ENCODE data around the gene CPT1A. TPM values are rescaled to one million over a fixed set of nuclear protein-coding genes. Genes with fewer than 3 reads are reported as not detected.
"Not testable (repeated sequence)": the region's sequence is repeated elsewhere in the genome, so short reads cannot be mapped to it uniquely, and the experiment has no call there.

The CPT1A gene
- 6.3 TPM in 2 replicates for total RNA-seq (2014; rRNA removed)
- 11.2 TPM for polyA plus RNA-seq (2012)

DNA sequence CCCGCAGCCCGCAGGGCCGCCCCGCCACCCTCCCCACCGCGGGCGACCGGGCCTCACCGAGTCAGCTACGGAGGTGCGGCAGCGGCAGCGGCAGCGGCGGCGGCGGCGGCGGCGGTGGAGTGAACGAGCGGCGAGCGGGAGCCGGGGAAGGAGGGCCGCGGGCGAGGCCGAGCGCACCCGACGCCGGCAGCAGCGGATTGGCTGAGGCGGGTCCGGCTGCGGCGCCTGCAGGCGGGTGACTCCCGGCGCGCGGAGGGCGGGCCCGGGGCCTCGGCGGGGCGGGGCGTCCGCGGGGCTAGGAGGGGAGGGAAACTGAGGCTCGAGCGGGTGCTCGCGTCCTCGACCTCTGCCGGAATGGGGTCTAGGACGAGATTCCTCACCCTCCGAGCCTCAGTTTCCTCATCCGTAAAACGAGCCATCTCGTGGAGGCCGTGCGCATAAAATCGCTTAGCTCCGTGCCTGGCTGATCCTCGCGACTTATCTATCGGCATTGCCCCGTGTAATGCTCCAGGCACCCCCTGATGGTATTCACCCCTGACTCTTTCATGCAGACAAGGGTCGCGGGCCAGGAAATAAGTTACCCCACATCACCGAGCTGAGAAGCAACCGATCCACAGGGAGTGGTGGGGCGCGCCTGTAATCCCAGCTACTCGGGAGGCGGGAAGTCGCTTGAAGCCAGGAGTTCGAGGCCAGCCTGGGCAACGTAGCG lies at the start of gene CPT1A:
Gene CPT1A, minus strand, starts transcription at position 199 of the 709 bp plus-strand sequence. CDS start 26,442 bp downstream, outside the sequence.
- DNase-seq (ENCODE audit: low read depth) = peak; percentile 40

DNA sequence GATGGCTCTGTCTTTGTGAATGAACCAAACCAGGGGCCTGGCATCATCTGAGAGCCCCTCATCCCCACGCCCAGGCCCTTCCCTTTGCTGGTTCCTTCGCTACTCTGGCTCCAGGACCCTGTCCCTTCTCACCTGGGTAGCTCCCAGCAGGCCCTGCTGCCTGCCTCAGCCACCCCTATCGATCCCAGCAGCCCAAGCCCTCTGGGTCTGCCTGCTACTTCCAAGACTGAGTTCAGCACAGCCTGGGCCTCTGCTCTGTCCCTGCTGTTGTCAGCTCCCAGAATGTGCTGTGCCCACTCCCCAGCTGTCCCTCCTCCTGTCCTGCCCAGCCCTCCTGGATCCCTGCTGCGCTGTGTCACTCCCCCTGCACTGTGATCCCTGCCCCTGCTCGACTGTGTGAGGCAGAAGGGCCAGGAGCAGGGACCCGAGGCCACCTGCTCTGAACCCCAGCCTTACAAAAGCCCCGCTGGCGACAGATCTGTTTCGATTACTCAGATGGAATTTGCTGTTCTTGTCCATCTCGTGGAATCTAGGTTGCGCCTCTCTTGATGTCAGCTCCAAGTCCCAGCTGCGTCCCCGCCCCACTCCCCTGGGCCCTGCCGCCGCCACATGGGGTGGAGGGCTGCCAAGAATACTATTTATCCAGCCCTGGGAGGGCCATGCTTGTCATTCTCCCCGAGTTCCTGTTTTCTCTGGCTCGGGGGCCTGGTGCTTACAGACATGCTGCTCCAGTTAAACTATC lies 48.9 kb upstream of the CPT1A start:
- peak; percentile 85 for DNase-seq (ENCODE audit: low read depth)

DNA sequence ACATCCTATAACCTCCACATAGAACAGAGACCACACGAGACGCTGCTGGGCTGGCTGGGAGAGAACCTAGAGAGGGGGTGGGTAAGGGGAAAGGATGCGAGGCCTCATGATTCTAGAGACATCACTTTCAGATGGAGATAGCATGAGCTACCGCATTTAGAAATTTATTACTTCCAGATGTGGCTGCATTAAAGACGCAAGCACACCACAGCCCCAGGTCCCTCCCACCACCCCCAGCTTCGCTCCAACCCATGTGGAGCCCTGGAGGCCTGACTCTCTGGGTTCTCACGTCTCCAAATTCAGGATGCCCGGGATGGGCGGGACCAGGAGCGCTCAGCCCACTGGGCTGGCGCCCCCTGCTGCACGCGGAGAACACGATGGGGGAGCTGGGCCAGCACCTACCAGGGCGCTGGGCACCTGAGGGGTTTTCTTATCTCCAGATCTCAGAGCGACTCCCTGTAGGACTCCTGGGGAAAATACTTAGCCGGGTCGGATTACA lies 48.3 kb upstream of the CPT1A start:
- DNase-seq (ENCODE audit: low read depth) = no peak

DNA sequence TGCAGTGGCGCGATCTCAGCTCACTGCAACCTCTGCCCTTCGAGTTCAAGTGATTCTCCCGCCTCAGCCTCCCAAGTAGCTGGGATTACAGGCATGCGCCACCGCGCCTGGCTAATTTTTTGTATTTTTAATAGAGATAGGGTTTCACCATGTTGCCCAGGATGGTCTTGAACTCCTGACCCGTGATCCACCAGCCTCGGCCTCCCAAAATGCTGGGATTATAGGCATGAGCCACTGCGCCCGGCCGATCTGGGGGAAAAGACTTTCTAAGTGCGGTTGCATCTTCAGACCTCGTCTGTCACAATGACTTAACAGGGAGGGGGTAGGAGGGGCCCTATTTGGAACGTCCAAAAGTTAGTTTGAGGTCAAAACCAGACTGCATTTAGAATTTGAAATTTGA lies 43.1 kb upstream of the CPT1A start:
- DNase-seq (ENCODE audit: low read depth) = not testable (repeated sequence)

DNA sequence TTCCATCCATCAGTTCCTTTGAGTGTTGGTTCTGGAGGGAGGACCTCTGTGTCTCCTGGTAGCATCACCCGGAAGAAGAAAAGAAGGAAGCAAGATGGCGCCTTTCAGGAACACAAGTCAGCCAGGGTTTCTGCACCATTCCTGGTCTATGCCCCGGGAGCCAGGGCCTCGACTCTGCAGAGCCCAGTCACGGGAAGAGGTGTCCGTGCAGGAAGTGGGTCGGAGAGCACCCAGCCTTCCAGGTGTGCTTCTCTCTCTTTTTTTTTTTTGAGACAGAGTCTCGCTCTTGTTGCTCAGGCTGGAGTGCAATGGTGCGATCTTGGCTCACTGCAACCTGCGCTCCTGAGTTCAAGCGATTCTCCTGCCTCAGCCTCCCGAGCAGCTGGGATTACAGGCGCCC lies 40.7 kb upstream of the CPT1A start:
- no peak for DNase-seq (ENCODE audit: low read depth)

DNA sequence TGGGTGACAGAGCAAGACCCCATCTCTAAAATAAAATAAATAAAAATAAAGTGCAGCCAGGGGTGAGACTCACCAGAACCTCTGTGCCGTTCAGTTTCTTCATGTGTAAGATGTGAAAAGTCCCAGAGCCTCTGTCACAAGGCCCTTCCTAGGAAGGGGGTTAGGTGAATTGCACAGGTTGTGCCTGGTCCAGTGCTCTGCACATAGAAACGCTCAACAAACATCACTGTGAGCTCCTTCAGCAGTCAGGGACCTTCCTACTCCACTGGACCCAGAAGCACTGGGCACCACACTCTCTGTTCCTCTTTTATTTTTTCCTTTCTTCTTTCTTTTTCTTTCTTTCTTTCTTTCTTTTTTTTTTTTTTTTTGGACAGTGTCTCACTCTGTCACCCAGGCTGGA lies 39.6 kb upstream of the CPT1A start:
- DNase-seq (ENCODE audit: low read depth) = no peak

DNA sequence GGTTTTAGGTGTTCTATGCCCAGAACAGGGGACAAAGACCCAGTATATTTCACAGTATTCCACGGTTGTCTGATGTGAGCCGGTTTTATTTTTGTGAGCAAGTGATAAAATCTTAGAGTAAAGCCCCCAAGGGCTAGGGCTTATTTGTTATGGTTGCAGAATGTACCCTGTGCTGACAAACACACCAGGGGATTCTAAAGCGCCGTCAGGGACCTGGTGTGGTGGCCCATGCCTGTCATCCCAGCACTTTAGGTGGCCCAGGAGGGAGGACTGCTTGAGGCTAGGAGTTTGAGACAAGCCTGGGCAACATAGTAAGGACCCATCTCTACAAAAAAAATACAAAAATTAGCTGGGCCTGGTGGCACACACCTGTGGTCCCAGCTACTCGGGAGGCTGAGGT lies 39.1 kb upstream of the CPT1A start:
- no peak for DNase-seq (ENCODE audit: low read depth)

DNA sequence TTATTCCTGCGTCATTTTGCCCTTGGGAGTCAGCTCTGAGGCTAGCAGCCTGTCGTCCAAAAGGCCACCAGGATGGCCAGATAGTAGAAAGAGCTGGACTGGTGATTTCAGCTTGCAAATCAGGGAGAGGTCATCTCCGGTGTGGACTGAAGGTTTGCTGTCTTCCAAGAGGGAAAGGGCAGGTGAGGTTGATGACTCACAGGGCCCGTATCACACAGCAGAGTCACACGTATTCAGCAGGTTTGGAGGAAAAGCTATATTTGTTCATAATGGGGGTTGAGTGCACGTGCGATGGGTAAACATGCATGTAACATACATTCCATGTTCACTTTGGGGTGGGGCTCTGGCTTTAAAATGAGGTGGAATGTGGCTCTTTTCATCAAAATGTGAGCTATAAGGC lies 36.3 kb upstream of the CPT1A start:
- DNase-seq (ENCODE audit: low read depth) = no peak

DNA sequence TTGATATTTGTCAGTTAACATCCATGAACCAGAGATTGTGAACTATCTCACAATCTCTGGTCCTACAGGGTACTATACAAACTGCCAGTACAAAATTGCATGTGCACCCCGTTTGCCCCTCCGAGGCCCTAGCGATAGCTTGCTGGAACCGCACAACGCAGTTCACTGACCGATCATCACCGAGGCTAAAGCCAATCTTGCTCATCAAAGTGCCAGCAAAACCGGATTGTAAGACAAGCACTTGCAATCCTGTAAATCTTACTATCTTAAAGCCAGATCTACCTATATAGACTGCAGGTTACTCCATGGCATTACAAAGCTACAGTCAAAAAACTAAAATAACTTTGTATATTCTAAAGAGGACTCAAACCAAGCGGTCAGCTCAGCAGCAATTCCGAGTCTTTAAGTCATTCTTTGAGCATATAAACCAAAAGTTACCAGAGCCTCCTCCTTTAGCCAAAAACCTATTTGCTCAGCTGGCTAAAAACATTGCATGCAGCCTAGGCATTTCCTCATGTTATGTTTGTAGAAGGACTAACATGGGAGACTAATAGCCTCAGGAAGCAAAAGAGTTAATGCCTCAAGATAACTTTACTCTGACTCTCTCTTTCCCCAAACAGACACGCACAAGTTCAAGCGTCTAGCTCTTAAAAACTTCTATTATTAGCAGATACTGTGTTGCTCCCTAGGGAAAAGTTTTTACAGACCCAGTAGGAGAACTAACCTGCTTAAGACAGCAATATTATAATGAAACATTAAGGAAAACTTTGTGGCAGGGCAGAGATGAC lies 30.7 kb upstream of the CPT1A start:
- no peak for DNase-seq (ENCODE audit: low read depth)

DNA sequence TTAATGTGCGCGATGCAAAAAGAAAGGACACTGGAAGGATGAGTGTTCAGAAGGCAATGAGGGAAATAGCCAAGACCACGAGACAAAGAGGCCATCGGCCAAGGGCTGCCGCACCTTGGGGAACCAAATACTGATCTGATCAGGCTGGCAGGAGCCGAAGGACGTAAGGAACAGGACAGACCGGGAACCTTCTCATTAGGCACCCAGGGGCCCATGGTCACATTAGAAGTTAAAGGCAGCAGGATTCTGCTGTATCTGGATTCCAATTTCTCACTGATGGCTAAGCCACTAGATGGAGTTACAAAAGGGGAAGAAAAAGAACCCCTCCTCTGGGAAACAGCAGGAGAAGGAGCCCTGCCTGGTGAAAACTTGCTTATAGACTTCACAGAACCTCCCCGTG lies 28.8 kb upstream of the CPT1A start:
- no peak for DNase-seq (ENCODE audit: low read depth)

DNA sequence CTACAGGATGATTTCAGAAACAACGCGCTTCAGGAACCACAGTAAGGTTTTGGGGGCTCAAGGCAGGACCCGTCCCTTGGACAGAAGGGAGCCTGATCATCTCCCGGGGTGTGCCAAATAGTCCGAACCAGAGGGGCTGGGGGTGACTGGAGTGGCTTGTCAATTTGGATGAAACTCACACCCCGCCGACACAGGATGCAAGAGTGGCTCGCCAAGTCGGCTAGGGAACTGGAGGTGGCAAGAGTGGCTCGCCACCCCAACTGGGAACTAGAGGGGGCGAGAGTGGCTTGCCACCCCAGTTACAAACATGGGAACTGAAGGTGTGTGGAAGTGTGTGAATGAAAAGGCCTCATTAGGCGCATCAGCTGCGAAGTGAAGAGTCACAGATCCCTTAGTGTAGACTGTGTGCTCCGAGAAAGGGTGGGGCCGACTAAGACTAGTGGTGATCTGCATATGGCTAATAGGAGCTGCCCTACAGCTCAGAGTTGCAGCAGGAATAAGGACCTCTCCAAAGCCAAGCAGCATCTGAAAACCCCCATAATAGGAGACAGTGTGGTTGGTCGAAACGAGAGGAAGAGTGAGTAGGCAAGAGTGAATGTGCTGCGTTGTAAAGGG lies 26.6 kb upstream of the CPT1A start:
- DNase-seq (ENCODE audit: low read depth) = no peak

DNA sequence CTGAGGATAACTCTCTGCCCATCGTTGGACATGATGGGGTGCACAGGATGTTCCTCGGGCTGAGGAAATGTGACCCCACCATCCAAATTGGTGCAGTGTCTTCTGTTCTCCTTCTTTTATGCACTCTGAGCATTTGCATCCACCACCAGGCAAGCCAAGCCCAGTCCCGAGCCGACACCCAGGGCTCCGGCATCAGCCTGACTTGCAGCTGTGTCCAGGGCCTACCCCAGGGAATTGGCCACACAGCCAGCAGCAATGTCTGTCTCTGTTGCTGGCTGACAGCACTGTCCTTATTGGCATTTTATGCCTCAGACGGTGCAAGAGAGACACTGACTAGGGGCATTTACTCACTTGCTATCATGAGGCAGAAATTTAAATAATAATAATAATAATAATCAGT lies 25.4 kb upstream of the CPT1A start:
- no peak for DNase-seq (ENCODE audit: low read depth)

DNA sequence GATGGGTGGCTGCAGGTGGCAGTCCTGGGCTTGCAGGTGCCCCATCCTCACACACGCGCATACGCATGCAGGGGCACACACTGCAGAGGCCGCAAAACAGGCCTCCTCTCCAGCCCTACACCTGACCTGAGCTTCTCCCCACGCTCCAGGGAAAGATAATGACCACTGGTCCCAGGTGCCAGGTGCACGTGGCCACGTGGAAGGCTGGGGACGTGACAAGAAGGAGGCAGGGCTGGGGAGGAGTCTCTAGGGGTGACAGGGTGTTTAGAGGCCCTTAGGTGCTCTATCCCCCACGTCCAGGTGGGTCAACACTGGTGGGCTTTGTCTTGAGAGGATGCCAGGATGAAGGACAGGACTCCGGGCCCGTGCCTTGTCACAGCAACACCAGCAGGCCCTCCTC lies 23.5 kb upstream of the CPT1A start:
- no peak for DNase-seq (ENCODE audit: low read depth)

DNA sequence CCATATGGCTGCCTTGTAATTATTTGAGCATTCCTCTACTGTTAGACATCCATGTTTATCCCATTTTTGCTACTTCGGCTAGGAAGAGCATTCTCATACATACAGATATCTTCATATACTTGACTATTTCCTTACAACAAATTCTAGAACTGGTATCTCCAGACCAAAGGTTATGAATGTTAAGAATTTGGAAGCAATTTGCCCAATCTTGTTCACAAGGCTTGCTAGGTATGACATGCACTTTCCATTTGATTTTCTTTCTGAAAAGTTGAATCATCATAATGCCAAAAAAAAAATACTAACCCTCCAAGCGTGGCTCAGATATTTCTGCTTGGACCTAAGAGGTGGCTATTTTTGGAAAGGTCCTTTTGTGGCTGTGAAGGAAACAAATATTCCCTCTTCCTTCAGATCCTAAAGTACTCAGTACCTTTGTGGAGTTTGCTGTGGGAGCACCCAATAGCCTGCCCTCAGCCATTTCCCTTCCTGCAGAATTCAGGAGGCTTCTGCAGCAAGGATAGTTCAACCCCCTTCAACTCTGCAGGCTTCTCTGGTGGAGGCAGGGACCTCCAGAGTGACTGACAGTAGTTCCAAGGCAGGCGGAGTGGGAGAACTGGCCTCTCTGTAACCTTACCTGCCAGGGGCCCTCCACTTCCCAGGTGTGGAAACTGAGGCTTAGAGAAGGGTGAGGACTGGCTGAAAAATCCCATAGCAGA lies 22.0 kb upstream of the CPT1A start:
- no peak for DNase-seq (ENCODE audit: low read depth)

DNA sequence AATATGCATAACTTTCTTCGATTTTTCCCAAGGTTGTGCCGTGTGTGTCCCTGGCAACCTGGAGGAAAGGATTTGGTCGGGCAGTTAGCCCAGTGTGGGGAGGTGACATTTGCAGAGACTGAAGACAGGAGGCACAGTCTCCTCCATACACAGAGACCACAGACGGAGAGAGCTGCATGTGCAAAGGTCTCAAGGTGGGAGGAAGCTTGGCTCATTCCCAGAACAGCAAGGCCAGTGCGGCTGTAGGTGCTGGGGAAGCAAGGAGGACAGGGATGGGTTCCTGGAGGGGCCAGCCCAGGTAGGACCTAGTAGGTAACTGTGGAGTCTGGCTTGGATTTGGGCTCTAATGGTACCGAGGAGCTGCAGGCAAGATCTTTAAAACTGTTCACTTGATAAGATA lies 20.7 kb upstream of the CPT1A start:
- no peak for DNase-seq (ENCODE audit: low read depth)

DNA sequence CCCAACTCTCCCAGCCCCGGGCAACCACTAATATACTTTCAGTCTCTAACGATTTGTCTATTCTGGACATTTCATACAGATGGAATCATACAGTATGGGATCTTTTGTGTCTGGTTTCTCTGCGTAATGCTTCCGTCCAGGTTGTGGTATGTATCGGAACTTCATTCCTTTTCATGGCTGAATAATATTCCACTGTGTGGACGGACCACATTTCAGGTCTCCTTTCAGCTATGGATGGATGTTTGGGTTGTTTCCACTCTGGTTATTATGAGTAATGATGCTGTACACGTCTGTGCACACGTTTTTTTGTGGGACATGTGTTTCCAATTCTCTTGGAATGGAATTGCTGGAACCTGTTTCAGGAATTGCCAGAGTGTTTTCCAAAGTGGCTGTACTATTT lies 17.4 kb upstream of the CPT1A start:
- DNase-seq (ENCODE audit: low read depth) = no peak

DNA sequence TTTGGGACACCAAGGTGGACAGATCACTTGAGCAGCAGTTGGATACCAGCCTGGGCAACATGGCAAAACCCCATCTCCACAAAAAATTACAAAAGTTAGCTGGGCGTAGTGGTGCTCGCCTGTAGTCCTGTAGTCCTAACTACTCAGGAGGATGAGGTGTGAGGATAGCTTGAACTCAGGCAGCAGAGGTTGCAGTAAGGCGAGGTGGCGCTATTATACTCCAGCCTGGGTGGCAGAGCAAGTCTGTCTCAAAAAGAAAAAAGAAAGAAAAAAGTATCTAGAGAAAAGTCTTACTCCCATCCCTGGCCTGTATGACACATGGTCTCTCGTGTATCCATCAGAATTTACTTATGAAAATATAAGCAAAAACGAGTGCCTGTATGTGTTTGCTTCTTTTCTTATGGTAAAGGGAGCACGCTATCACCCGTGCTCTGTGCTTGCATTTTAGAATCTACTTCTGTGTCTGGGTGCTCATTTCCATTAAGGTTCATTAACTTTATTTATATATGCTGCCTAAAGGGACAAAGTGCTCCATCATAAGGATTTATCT lies 15.4 kb upstream of the CPT1A start:
- DNase-seq (ENCODE audit: low read depth) = no peak

DNA sequence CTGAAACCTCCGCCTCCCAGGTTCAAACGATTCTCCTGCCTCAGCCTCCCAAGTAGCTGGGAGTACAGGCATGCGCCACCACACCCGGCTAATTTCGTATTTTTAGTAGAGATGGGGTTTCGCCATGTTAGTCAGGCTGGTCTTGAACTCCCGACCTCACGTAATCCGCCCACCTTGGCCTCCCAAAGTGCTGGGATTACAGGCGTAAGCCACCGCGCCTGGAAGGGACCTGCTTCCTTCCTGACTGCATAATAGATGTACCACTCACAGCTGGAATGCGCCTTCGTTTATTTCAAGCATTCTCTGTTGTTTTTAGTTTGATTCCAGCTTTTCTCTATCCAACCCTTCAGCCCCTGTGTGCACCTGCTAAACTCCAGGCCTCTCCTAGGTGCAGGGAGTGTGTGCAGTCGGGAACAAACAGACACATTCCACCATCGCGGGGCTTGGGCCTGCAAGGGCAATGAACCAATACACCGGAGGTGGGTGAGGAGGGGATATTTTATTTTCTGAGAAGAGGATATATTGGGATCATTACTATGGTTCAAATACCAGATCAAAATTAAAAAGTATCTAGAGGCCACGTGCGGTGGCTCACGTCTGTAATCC lies 14.8 kb upstream of the CPT1A start:
- not testable (repeated sequence) for DNase-seq (ENCODE audit: low read depth)

DNA sequence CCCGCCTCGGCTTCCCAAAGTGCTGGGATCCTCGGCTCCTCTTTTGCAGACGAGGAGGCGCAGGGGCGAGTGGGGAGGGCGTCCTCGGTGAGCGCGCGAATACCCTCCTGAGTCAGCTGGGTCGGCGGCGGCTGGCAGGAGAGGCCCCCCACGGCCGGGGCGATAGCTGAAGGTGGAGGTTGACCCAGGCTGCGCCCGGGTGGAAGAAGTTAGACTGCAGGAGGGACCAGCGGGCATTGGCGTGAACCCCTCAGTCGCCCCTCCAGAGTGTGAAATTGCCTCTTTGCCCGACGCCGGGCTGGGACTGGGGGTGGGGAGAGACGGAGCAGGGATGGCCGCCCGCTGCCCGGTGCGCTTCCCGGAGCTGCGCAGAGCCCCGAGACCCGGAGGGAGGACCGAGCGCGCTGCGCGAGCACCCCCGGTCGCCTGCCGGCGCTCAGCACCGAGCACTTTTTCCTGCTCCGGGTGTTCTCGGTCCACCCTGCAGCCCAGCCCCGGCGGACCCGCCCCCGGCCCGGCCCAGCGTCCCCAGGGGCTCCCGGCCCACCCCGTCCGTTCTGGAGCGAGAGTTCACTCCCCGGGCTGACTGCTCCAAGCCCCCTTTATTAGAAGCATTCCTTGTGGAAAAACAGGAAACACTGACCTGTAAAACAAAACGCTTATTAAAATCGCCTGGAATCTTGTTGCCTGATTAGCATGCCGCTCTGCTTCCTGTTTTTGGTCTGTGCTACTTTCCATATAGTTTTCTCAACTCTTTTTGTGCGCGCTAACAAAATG lies 13.7 kb upstream of the CPT1A start:
- no peak for DNase-seq (ENCODE audit: low read depth)
